ENCODE data around the gene SHISAL1.

DNA sequence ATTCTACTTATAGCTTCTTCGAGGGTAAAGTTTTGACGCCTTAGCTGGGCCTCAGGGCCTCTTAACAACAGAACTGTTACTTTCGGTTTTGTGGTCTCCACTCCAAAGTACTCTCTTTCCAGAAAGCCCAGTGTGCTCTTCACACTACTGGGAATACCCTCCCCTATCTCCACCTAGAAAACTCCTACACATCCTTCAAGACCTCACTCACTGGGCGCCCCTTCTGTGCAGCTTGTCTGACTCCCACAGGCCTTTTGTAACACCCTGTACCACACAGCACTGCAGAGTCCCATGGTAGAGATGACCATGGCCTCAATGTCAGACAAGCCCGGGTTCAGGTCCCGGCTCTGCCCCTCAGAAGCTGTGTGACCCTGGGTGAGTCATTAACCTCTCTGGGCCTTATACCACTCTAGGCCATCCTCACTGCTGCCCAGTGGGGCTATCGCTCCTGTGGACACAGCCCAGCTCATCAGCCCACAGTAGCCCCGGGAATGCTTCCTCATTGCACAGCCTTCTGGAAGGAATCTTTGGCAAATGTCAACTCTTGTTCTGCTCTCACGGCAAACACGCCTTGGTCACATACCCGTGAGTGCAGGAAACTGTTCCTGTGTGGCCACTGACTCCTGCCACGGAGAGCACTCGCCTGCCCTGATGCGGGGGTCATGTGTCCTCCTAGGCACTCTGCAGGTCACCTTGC, 51.4 kb downstream of the SHISAL1 start:
- TF ChIP-seq, protein P1, sequence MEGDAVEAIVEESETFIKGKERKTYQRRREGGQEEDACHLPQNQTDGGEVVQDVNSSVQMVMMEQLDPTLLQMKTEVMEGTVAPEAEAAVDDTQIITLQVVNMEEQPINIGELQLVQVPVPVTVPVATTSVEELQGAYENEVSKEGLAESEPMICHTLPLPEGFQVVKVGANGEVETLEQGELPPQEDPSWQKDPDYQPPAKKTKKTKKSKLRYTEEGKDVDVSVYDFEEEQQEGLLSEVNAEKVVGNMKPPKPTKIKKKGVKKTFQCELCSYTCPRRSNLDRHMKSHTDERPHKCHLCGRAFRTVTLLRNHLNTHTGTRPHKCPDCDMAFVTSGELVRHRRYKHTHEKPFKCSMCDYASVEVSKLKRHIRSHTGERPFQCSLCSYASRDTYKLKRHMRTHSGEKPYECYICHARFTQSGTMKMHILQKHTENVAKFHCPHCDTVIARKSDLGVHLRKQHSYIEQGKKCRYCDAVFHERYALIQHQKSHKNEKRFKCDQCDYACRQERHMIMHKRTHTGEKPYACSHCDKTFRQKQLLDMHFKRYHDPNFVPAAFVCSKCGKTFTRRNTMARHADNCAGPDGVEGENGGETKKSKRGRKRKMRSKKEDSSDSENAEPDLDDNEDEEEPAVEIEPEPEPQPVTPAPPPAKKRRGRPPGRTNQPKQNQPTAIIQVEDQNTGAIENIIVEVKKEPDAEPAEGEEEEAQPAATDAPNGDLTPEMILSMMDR (IDR thresholded peaks at IDR 0.05), result no peak
- TF ChIP-seq POLR2AphosphoS5 (IDR thresholded peaks at IDR 0.05) (no peak), POLR2A (IDR thresholded peaks at IDR 0.05) (no peak)
